Right lung (tissue), 5 donors: ENCODE measurements around the gene BAZ1B. TPM values are rescaled to one million over a fixed set of nuclear protein-coding genes. Genes with fewer than 3 reads are reported as not detected.
A peak's percentile ranks its signal among the peaks of the same experiment; 100 is the strongest.
"Not testable (repeated sequence)": the region's sequence is repeated elsewhere in the genome, so short reads cannot be mapped to it uniquely, and the experiment has no call there.

Source experiments
- DNase-seq, 2 donors: peaks; one replicate each; pipeline ENCODE4 v3.0.0-alpha.2; 2013
- polyA plus RNA-seq, 5 donors: library from polyadenylated mRNA; unstranded; fragments of 120-200 nt; gene quantifications; one replicate each; pipeline versions ENCODE4 v1.2.1 to v1.2.3, GENCODE V29; 2013; ENCODE audit warnings: inconsistent platforms in 1 of 5, low replicate concordance in 1 of 5; ENCODE audit not compliant: insufficient read length in 5 of 5, insufficient read depth in 1 of 5

The BAZ1B gene
- polyA plus RNA-seq, 5 donors, result 59.0 to 76.0 (median 71.8) TPM

DNA sequence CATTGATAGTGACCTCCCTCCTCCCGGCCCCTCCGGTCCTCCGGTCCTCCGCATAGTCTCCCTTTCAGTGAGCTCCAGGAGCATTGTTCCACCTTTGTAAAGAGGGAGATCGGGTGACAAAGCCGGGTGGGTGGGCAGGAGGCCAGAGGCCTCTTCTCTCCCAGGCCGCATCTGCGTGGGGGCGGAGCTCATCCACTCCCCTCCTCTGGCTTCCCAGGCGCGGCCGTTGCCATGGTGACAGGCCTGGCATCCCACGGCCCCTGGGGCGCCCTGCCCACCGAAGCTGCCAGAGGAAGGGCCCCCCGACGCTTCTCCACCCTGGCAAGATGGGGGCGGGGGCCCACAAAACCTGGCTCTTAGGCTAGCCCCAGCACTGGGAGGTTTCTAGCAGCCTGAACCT lies 92.9 kb downstream of the BAZ1B start:
- DNase-seq, result no peak

DNA sequence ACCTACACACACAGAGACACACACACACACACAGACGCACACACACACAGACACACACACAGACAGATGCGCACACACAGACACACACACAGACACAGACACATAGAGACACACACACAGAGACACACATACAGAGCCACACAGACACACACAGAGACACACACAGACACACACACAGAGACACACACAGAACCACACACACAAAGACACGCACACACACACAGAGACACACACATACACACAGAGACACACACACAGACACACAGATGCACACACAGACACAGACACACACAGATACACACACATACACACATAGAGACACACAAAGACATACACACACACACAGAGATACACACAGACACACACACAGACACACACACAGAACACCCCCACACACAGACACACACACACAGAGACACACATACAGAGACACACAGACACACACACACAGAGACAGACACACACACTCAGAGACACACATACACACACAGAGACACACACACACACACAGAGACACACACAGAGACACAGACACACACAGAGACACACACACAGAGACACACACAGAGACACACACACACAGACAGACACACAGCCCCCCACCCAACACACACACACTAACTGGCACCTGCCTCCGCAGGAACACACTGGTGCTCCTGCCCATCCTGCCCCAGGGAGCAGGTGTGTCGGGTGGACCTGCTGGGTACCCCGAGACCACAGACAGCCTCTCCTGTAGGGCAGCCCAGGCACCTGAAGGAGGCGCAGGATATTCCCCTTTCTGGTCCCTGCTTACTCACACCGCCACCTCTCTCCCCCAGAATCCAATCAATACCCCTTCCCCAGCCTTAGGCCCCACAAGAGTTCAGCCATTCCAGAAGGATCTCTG lies 93.9 kb downstream of the BAZ1B start:
- DNase-seq, result no peak

- no peak for DNase-seq
Observed at GRCh38 chr7:73426016-73426415, 96.1 kb downstream of the BAZ1B start.

GRCh38 chr7:73425356-73425983 lies 96.6 kb downstream of the BAZ1B start:
- DNase-seq, result no peak

DNA sequence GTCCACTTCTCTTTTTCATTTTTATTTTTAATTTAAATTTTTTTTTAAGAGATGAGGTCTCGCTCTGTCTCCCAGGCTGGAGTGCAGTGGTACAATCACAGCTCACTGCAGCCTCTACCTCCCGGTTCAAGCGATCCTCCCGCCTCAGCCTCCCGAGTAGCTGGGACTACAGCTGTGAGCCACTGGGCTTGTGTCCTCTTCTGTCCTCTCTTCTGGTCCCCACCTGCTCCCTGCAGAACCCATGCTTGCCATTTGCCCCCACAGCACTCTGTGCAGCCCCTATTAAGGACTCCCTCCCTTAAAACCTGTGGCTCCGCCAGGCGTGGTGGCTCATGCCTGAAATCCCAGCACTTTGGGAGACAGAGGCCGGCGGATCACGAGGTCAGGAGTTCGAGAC lies 97.6 kb downstream of the BAZ1B start:
- no peak for DNase-seq

- DNase-seq, result no peak
Observed at GRCh38 chr7:73423519-73424488, 98.3 kb downstream of the BAZ1B start.

GRCh38 chr7:73420610-73421009 lies 101.5 kb downstream of the BAZ1B start:
- not testable (repeated sequence) for DNase-seq

DNA sequence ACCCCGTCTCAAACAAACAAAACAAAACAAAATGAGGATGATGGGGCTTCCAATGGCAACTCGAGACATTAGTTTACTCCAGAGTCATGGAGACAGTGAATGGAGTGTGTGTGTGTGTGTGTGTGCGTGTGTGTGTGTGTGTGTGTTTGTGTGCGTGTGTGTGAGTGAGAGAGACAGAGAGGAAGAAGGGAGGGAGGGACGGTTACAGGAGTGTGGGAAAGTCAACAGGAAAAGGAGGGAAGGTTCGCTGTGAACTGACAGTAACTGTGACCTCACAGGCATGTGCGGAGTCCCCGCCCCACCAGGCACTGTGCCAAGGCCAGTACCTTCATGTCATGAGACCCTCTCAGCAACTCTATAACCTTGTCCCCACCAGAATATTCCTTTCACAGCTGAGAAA lies 102.1 kb downstream of the BAZ1B start:
- DNase-seq, result not testable (repeated sequence)

GRCh38 chr7:73418113-73418703 lies 103.9 kb downstream of the BAZ1B start:
- no peak for DNase-seq

DNA sequence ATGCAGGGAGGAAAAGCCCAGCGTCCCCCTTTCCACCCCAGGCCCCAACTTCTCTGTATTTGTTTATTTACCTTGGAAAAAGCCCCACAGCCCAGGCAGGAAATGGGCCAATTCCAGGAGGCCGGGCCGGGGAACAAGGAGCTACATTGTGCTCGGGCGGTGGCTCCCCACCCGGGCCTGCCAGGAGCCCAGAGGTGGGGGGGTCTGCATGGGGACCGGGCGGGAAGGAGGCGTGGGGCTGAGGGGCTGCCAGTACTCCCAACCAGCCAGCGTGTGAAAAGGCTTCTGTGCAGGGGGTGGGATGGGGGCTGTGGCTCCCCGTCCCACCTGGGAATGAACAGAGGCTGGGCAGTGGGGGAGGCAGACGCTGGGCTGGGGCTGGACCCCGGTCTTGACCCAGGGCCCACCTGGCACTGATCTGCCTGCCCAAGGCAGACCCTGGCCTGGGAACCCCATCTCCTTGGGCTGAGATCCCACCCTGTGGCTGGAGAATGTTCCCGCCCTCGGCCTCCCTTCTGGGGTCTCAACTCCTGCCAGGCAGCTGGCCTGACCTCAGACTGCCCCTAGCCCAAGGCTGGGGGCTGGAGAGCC lies 111.5 kb downstream of the BAZ1B start:
- DNase-seq, result not testable (repeated sequence)

- DNase-seq, result not testable (repeated sequence)
Observed at GRCh38 chr7:73404860-73405259, 117.2 kb downstream of the BAZ1B start.

- DNase-seq, result peak; percentile 73 to 80
Observed at GRCh38 chr7:73399185-73400050, 122.7 kb downstream of the BAZ1B start.

- DNase-seq, result peak in 1 of 2 donors; percentile 23
Observed at GRCh38 chr7:73397521-73398281, 124.4 kb downstream of the BAZ1B start.

DNA sequence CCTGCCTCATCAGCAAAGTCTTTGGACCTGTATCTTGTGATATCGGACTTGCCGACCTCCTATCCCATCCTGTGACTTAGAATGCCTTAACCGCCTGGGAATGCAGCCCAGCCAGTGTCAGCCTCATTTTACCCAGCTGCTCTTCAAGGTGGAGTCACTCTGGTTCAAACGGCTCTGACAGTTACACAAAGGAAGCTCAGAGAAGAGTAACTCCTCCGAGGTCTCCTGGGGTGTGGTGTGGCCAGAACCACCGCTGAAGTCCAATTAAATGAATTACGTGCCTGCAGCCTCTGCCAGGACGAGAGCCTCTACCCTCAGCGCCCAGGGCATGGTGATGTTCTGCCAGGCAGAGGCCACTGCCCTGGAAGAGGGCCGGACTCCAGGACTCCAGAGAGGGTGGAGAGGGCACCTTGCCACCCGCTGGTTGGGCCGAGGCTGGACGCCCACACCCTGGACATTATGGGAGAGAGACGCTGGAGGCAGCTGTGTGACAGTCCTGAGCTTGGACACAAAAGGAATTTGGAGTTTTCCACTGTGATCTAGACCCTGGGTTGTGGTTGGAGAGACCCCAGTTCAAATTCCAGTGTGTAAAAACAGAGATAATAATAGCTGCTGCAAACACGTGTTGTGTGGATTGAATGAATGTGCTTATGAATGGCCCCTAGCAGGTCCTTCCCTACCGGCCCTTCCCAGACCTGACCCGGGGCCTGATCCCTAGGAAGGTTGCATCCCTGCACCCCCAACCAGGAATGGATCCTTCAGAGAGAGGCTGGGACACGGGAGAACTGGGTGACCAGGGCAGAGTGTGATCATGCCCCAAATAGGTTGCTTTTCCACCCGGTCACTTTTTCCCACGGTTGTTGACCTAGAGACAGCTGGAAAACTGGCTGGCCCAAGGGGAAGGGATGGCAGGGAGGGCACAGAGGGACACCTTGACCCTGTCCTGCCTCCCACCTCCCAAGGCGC lies 126.3 kb downstream of the BAZ1B start:
- DNase-seq, result no peak

- DNase-seq, result no peak
Observed at GRCh38 chr7:73394422-73394821, 127.7 kb downstream of the BAZ1B start.

GRCh38 chr7:73391396-73391795 lies 130.7 kb downstream of the BAZ1B start:
- DNase-seq, result no peak
